Measurements from ENCODE around the gene COL9A3.

The COL9A3 gene

DNA sequence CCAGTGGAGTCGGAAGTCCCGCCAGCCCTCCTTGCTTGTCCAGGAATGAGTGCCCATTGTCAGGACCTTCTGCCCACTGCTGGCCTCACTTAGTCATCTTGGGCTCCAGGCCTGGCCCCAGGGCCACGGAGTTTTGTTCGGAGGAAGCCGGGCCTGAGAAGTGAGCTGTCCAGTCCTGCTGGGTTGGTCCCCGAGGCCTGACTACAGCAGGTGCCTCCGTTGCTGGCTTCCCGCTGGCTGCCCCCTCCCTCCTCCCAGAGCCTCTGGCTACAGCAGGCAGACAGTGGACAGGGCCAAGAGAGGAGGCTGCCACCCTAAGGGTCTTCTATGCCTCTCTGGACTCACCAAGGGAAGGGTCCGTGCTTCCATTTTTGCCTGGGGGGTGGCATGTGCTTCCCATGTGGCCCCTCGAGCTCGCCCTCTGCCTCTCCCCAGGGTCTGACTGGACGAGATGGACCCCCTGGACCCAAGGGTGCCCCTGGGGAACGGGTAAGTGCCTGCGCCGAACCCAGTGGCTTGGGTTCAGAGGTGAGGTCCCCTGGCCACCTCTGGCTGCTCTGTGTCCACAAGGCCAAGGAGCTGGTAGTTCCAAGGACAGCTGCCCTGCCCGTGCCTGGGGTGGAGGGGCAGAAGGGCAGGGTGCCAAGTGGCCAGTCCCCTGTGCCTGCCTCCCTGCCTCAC, 2.8 kb downstream of the COL9A3 start:
- Histone ChIP-seq H3K4me3 (replicated peaks; ENCODE audit: insufficient read depth, low read length) (no peak overlapping the region), H3K27me3 (ENCODE audit: insufficient read depth, poor library complexity, severe bottlenecking) (peaks cover 21% of the 10 kb centered on the region), H3K27ac (replicated peaks) (no peak overlapping the region)
- no peak for TF ChIP-seq GABPA (IDR thresholded peaks at IDR 0.05; ENCODE audit: low read depth)
- TF ChIP-seq, protein P1, sequence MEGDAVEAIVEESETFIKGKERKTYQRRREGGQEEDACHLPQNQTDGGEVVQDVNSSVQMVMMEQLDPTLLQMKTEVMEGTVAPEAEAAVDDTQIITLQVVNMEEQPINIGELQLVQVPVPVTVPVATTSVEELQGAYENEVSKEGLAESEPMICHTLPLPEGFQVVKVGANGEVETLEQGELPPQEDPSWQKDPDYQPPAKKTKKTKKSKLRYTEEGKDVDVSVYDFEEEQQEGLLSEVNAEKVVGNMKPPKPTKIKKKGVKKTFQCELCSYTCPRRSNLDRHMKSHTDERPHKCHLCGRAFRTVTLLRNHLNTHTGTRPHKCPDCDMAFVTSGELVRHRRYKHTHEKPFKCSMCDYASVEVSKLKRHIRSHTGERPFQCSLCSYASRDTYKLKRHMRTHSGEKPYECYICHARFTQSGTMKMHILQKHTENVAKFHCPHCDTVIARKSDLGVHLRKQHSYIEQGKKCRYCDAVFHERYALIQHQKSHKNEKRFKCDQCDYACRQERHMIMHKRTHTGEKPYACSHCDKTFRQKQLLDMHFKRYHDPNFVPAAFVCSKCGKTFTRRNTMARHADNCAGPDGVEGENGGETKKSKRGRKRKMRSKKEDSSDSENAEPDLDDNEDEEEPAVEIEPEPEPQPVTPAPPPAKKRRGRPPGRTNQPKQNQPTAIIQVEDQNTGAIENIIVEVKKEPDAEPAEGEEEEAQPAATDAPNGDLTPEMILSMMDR (IDR thresholded peaks at IDR 0.05; ENCODE audit: insufficient read depth, low read length): no peak
- no peak for TF ChIP-seq REST (IDR thresholded peaks at IDR 0.05; ENCODE audit: insufficient replicate concordance, low read depth)
- no peak for TF ChIP-seq SPI1 (IDR thresholded peaks at IDR 0.05; ENCODE audit: borderline replicate concordance, low read depth)
- no peak for TF ChIP-seq POLR2AphosphoS5 (IDR thresholded peaks at IDR 0.05; ENCODE audit: low read depth)
- DNase-seq (ENCODE audit: low read depth in 1 of 2, low spot score in 1 of 2): no peak

GRCh38 chr20:62820208-62820961, 3.5 kb downstream of the COL9A3 start:
- TF ChIP-seq REST (IDR thresholded peaks at IDR 0.05; ENCODE audit: insufficient replicate concordance, low read depth) (no peak), POLR2AphosphoS5 (IDR thresholded peaks at IDR 0.05; ENCODE audit: low read depth) (no peak), GABPA (IDR thresholded peaks at IDR 0.05; ENCODE audit: low read depth) (no peak), SPI1 (IDR thresholded peaks at IDR 0.05; ENCODE audit: borderline replicate concordance, low read depth) (no peak)
- TF ChIP-seq, protein P1 (IDR thresholded peaks at IDR 0.05; ENCODE audit: insufficient read depth, low read length): no peak
- Histone ChIP-seq H3K4me3 (replicated peaks; ENCODE audit: insufficient read depth, low read length) (no peak overlapping the region), H3K27me3 (ENCODE audit: insufficient read depth, poor library complexity, severe bottlenecking) (peaks cover 18% of the 10 kb centered on the region), H3K27ac (replicated peaks) (no peak overlapping the region)
- DNase-seq (ENCODE audit: low read depth in 1 of 2, low spot score in 1 of 2): no peak

DNA sequence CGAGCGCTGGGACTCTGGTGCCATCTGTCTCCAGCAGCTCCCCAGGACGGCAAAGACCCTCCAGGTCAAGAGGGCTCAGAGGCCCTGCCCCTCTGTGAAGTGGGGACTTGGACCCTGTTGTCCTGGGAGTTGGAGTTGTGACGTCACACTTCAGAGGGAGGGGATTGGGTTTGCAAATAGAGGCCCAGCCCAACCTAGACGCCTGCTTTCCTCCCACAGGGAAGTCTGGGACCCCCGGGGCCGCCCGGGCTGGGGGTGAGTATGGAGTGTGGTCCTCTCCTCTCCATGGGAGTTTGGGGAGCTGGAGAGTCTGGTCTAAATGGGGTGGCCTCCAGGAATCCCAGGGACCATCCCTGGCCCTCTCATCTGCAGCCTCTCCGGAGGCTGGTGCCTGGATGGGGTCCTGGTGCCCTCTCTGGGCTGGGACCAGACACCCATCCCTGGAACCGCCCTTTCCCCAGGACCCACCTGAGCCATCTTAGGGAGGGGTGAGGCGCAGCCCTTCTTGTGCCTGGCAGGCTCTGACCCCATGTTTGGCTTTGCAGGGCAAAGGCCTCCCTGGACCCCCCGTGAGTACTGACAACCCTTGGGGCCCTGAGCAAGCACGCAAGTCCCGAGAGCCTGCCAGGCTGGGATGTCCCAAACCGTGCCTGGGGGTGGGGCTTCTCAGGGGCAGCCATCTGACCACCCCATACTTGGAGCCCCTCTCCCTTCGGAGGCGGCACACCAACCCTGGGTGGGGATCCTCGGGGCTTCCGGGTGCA, 4.3 kb downstream of the COL9A3 start:
- no peak overlapping the region for H3K27ac ChIP-seq (replicated peaks)
- TF ChIP-seq POLR2AphosphoS5 (IDR thresholded peaks at IDR 0.05; ENCODE audit: low read depth) (no peak), GABPA (IDR thresholded peaks at IDR 0.05; ENCODE audit: low read depth) (no peak), SPI1 (IDR thresholded peaks at IDR 0.05; ENCODE audit: borderline replicate concordance, low read depth) (no peak), REST (IDR thresholded peaks at IDR 0.05; ENCODE audit: insufficient replicate concordance, low read depth) (no peak)
- TF ChIP-seq, protein P1 (IDR thresholded peaks at IDR 0.05; ENCODE audit: insufficient read depth, low read length): no peak

More for the DNA sequence above, 4.3 kb downstream of the COL9A3 start:
- Histone ChIP-seq H3K4me3 (replicated peaks; ENCODE audit: insufficient read depth, low read length) (no peak overlapping the region), H3K27me3 (ENCODE audit: insufficient read depth, poor library complexity, severe bottlenecking) (peaks cover 12% of the 10 kb centered on the region)
- DNase-seq (ENCODE audit: low read depth in 1 of 2, low spot score in 1 of 2): no peak

Data from HL-60 (cell line).